Measurements from ENCODE around the gene CYB5R4. TPM values are rescaled to one million over a fixed set of nuclear protein-coding genes. Genes with fewer than 3 reads are reported as not detected.

Gene CYB5R4
- total RNA-seq, 1 experiment from 2014 or later = 23.8 TPM

GRCh38 chr6:83958241-83958685, 98.8 kb downstream of the CYB5R4 start:
- no peaks in the 10 kb centered on the region for H3K27me3 ChIP-seq (replicated peaks; ENCODE audit: insufficient read depth, low read depth, low read length, poor library complexity)
- no peaks in the 10 kb centered on the region for H3K4me1 ChIP-seq (ENCODE audit: insufficient read depth, low read length, poor library complexity, severe bottlenecking)
- no peak overlapping the region for H3K4me3 ChIP-seq (ENCODE audit: low read depth, low read length, poor library complexity, severe bottlenecking)
- no peak overlapping the region for H3K27ac ChIP-seq (ENCODE audit: low read depth, low read length, poor library complexity, severe bottlenecking)
- DNase-seq (ENCODE audit: low spot score) = no peak
- CTCF ChIA-PET = no interaction called here
- no peaks in the 10 kb centered on the region for H3K9me3 ChIP-seq (ENCODE audit: low read depth, low read length, poor library complexity, severe bottlenecking)
- TF ChIP-seq, protein P1, sequence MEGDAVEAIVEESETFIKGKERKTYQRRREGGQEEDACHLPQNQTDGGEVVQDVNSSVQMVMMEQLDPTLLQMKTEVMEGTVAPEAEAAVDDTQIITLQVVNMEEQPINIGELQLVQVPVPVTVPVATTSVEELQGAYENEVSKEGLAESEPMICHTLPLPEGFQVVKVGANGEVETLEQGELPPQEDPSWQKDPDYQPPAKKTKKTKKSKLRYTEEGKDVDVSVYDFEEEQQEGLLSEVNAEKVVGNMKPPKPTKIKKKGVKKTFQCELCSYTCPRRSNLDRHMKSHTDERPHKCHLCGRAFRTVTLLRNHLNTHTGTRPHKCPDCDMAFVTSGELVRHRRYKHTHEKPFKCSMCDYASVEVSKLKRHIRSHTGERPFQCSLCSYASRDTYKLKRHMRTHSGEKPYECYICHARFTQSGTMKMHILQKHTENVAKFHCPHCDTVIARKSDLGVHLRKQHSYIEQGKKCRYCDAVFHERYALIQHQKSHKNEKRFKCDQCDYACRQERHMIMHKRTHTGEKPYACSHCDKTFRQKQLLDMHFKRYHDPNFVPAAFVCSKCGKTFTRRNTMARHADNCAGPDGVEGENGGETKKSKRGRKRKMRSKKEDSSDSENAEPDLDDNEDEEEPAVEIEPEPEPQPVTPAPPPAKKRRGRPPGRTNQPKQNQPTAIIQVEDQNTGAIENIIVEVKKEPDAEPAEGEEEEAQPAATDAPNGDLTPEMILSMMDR (conservative IDR thresholded peaks at IDR 0.05; ENCODE audit: low read depth, low read length) = no peak
- TF ChIP-seq EZH2 (IDR thresholded peaks at IDR 0.05; ENCODE audit: borderline replicate concordance, low read depth, low read length, poor library complexity, severe bottlenecking) = no peak
- H3K36me3 ChIP-seq (ENCODE audit: insufficient read depth, low read length, poor library complexity, severe bottlenecking) = no peaks in the 10 kb centered on the region
- POLR2A ChIA-PET (ENCODE audit: low non-redundant PET) = no interaction called here
- intact Hi-C loops (cut with micrococcal nuclease; ENCODE audit: unreplicated experiment) = no loop called here
- BruUV-seq (replicated peaks) = no TSS peak

DNA sequence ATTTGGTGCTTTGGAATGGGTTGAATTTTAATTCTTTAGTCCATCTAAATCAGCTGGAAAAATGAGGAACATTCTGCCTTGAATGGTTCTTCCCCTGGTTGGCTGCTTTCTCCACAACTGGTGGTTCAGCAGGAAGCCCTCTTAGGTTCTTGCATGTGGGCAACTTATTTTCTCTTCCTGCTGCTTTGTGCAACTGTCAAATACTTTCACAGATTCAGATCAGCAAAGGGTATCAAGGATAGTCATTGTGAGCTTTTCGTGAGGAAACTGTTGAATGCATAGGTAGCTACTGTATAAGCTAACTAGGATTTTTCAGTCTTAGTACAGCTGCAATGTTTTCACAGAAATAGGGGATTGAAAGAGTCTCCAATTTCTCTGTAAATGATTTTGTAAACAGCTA, 101.2 kb downstream of the CYB5R4 start:
- Histone ChIP-seq H3K4me1 (ENCODE audit: insufficient read depth, low read length, poor library complexity, severe bottlenecking) (no peaks in the 10 kb centered on the region), H3K4me3 (ENCODE audit: low read depth, low read length, poor library complexity, severe bottlenecking) (no peak overlapping the region), H3K27ac (ENCODE audit: low read depth, low read length, poor library complexity, severe bottlenecking) (no peak overlapping the region), H3K9me3 (ENCODE audit: low read depth, low read length, poor library complexity, severe bottlenecking) (no peaks in the 10 kb centered on the region), H3K27me3 (replicated peaks; ENCODE audit: insufficient read depth, low read depth, low read length, poor library complexity) (no peaks in the 10 kb centered on the region), H3K36me3 (ENCODE audit: insufficient read depth, low read length, poor library complexity, severe bottlenecking) (no peaks in the 10 kb centered on the region)
- POLR2A ChIA-PET (ENCODE audit: low non-redundant PET) = no interaction called here
- intact Hi-C loops (cut with micrococcal nuclease; ENCODE audit: unreplicated experiment) = no loop called here
- CTCF ChIA-PET = no interaction called here
- TF ChIP-seq, protein P1 (conservative IDR thresholded peaks at IDR 0.05; ENCODE audit: low read depth, low read length) = no peak
- no peak for TF ChIP-seq EZH2 (IDR thresholded peaks at IDR 0.05; ENCODE audit: borderline replicate concordance, low read depth, low read length, poor library complexity, severe bottlenecking)
- no peak for DNase-seq (ENCODE audit: low spot score)
- no TSS peak for BruUV-seq (replicated peaks)

DNA sequence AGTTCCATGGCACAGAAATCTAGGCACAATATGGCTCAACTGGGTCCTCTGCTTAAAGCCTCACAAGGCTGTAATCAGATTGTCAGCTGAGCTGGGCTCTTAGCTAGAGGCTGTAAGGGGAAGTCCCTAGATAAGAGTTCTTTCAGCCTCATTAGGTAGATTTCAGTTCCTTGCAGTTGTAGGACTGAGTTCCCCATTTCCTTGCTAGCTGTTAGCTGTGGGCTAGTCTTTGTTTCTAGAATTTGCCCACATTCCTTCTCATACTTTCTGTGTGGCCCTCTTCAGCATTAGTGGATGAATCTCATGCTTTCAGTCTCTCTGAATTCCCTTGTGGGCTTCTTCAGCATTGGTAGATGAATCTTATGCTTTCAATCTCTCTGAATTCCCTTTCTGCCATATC, 103.1 kb downstream of the CYB5R4 start:
- no peaks in the 10 kb centered on the region for H3K4me1 ChIP-seq (ENCODE audit: insufficient read depth, low read length, poor library complexity, severe bottlenecking)
- CTCF ChIA-PET = no interaction called here
- POLR2A ChIA-PET (ENCODE audit: low non-redundant PET) = no interaction called here
- no peak for DNase-seq (ENCODE audit: low spot score)
- H3K9me3 ChIP-seq (ENCODE audit: low read depth, low read length, poor library complexity, severe bottlenecking) = no peaks in the 10 kb centered on the region
- no peaks in the 10 kb centered on the region for H3K36me3 ChIP-seq (ENCODE audit: insufficient read depth, low read length, poor library complexity, severe bottlenecking)
- BruUV-seq (replicated peaks) = no TSS peak
- H3K27me3 ChIP-seq (replicated peaks; ENCODE audit: insufficient read depth, low read depth, low read length, poor library complexity) = no peaks in the 10 kb centered on the region
- intact Hi-C loops (cut with micrococcal nuclease; ENCODE audit: unreplicated experiment) = no loop called here
- no peak overlapping the region for H3K4me3 ChIP-seq (ENCODE audit: low read depth, low read length, poor library complexity, severe bottlenecking)
- no peak overlapping the region for H3K27ac ChIP-seq (ENCODE audit: low read depth, low read length, poor library complexity, severe bottlenecking)
- TF ChIP-seq, protein P1 (conservative IDR thresholded peaks at IDR 0.05; ENCODE audit: low read depth, low read length) = no peak
- no peak for TF ChIP-seq EZH2 (IDR thresholded peaks at IDR 0.05; ENCODE audit: borderline replicate concordance, low read depth, low read length, poor library complexity, severe bottlenecking)
